Fibroblast of skin of left biceps (primary cell): ENCODE results near the gene PRR14L.

Source experiments
- DNase-seq, 2 experiments: peaks; one replicate each; pipeline ENCODE4 v3.0.0-alpha.2; 2013; ENCODE audit warnings: low read depth in 2 of 2

PRR14L gene

DNA sequence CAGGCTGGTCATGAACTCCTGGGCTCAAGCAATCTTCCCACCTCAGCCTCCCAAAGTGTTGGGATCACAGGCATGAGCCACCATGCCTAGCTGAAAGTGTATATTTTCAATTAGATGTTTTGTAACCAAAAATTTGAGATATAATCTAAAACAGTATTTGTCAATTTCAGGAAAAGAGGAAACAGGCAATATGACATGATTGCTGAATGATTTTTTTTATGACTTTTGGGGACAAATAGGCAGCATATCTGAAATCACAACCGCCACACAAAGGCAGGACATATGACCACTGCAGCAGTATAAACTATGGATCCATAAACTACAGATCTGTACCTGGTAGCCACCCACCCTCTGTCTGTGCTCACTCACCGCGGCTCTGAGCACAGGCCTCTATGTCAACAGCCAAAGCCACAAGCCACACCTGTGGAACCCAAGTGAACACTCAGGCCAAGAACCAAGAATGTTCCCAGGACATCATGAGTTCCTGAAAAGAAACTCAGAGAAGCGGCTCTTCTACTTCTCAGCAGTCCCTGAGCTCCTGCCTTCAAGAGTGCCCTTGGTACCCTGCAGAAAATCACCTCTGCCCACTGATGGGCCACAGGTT is 110.4 kb downstream of the PRR14L start:
- no peak for DNase-seq

DNA sequence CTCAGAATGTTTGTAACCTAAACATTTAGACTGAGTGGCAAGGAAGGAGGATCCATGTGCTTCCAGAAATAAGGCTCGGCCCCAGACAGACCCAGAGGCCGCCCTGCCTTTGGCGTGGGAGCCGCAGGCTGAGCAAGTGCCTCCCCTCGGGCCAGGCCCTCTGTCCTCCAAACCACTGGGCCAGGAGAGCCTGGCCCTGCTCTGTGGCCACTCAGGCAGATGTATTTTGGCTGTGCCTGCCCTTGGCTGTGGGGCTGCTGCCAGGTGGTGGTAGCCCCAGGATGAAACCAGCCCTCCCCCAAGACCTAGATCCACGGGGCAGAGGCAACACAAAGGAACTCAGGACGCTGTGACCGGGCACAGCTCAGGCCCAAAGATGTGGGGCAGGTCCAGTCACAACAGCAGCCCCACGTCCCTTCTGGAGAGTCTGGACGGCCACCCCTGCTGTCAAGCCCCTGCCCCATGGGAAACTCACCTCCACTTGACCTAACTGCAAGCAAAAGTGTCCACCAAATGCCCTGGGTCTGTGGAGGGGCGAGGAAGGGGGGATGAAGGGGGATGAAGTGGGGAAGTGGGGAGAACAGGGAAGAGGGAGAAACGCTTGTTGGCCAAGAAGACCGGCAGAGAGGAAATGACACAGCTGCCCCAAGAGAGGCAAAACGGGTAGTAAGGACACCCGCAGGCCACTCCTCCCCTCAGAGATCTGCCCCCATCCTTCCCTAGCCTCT is 111.9 kb downstream of the PRR14L start:
- DNase-seq: no peak

DNA sequence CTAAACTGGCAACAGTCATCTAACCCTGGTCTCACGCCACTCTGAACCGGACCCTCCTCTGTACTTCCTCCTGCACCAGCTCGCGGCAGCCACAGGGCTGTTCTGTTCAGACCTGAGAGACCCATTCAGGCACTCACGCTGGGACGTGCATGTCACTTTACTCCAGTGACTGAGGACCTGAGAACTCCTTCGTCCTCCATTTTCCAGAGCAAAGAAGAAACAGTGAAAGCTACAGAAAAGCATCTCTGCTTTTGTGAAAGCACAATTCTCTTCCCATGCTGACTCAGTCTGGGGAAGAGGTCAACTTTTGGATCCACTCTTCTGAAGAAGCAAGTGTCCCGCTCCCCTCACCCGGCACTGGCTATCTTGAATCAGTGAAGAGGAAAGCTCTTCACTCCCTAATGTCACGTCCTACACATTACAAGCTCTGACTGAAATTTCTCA is 112.5 kb downstream of the PRR14L start:
- DNase-seq: no peak

DNA sequence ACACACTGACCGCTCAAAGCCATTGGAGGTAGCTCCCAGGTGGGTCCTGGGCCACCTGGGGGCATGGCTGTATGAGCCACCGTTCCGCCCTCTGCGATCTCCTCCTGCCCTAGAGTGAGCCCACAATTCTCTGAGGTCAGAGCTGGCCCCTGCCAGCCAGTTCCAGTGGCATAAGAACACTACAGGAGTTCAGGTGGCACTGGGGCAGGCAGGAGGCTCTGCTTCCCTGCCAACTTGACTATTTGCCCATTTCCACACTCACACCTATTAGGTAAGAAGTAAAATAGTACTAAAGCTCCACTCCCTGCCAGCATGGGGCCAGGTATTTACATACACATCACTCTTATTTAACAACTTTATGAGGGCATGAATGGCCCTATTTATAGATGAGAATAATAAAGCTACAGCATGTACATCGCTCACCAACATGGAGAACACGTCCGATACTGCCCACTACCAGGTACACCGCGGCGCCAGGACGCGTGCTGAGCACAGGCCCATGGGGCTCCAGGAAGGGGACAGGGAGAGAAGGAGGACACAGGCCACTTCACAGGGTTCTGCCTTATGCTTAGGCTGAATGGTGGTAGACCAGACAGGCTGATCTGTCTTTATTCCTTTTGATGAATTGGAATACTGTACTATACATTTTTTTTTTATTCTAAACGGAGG is 114.2 kb downstream of the PRR14L start:
- no peak for DNase-seq

DNA sequence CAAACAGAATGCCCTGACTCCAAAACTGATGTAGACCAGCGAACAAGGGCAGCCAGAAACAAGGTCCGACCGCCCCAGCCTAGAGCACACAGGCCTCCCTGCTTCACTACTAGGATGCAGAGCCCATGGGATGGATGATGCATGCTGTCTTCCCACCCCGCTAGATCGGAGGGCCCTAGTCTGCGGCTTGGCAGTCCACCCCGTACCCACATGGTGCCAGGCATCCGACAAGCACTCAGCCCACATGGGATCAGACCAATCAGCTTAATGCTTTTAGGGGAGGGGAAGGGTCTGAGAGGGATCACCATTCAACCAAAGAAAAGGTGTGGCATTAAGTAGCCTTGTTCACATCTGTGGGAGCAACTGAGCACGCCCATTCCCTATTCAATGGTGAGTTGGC is 118.5 kb downstream of the PRR14L start:
- DNase-seq: no peak
